Heart left ventricle (tissue), 13 donors: Measurements from ENCODE around the gene ANKRD17.

ENCODE experiments used
- POLR2A ChIP-seq, 2 donors: fragments of 450-650 bp; IDR thresholded peaks; one replicate each; pipeline ENCODE4 v1.6.1; 2017; ENCODE audit warnings: antibody characterized with exemption in 2 of 2, mild to moderate bottlenecking in 2 of 2, moderate library complexity in 2 of 2
- TF ChIP-seq, protein P1 (sequence below), 12 donors: fragments of 200-600 bp; sonication (generic) in 4 of 12; IDR thresholded peaks; one replicate each; pipeline versions ENCODE4 v1.5.0 to v1.8.0; 2018 to 2022; ENCODE audit warnings: antibody characterized with exemption in 12 of 12, mild to moderate bottlenecking in 5 of 12
- donor health status: ischemic (EF 13 %, LVEDD 7.1; RV severe dilation, severe dysfunction).
- donor health status: DM: no; HTN: yes; CAD: no.
- donor health status: DM: no; HTN: no; CAD: no.
- donor health status: ischemic (EF 25% LVEDD 6.9; RV normal size, moderate dysfunction).
- donor health status: ischemic (EF 25% LVEDD 5.7; RV mildly dilated, moderate dysfunction).
- donor health status: ischemic (EF 35%, LVEDD 5.7; RV mildly dilated, moderate dysfunction).
- donor health status: nonischemic (EF 11% LVEDD 7.7; RV severe dilation, severe dysfunction).
- donor health status: DM: yes; HTN: yes; CAD: no.
- donor health status: PGD.
- donor health status: ischemic (EF 29% LVEDD 5.4; RV normal size, mild dysfunction).
- donor health status: nonischemic (EF 23%, LVEDD 6.1; RV moderate dilation, normal function).

DNA sequence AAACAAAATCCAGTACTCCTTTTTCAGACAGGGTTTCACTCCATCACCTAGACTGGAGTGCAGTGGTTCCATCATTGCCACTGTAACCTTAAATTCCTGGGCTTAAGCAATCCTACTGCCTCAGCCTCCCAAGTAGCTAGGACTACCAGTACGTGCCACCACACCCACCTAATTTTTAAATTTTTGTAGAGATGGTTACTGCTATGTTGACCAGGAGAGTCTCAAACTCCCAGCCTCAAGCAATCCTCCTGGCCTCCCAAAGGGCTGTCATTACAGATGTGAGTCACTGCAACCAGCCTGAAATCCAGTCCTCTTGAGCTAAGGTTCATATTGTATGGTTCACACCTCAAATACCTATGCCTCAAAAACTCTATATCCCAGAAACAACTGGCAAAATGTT is 22.4 kb downstream of the ANKRD17 start:
- TF ChIP-seq, protein P1, sequence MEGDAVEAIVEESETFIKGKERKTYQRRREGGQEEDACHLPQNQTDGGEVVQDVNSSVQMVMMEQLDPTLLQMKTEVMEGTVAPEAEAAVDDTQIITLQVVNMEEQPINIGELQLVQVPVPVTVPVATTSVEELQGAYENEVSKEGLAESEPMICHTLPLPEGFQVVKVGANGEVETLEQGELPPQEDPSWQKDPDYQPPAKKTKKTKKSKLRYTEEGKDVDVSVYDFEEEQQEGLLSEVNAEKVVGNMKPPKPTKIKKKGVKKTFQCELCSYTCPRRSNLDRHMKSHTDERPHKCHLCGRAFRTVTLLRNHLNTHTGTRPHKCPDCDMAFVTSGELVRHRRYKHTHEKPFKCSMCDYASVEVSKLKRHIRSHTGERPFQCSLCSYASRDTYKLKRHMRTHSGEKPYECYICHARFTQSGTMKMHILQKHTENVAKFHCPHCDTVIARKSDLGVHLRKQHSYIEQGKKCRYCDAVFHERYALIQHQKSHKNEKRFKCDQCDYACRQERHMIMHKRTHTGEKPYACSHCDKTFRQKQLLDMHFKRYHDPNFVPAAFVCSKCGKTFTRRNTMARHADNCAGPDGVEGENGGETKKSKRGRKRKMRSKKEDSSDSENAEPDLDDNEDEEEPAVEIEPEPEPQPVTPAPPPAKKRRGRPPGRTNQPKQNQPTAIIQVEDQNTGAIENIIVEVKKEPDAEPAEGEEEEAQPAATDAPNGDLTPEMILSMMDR (IDR thresholded peaks at IDR 0.05): no peak
- no peak for TF ChIP-seq POLR2A (IDR thresholded peaks at IDR 0.05)
